Globus pallidus (tissue), 1 donor: ENCODE results near the gene ZBTB20.

Source experiments
- DNase-seq: peaks from one replicate; pipeline ENCODE4 v3.0.0-alpha.2; 2015; ENCODE audit warnings: low spot score

ZBTB20 gene

DNA sequence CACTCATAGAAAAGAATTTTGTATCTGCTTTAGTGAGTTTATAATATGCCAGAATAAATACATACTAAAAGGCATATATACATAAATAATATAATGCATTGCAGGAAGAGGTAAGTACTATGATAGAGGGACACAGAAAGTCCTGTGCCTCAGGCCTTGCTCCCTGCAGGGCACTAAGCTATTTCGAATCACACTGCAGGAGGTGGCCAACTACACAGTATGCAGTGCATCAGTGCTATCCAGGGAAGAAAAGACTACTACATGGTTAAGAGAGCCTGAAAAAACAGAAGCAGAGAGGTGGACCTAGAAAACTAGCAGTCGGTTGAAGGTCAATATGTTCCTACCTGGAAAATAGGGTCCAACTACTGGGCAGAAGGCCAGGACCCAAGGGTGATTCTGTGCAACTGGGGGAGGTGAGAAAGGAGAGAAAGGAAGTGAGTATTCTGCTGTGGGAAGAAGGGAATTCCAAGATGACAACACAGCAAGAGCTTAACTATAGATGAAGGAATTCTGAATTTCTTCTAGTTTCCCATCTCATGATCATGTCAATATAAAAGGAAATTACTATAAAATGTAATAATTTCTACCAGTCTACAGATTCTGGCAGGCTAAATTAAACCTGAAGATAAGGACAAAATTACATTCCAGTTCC is 218.0 kb downstream of the ZBTB20 start:
- no peak for DNase-seq

- DNase-seq = no peak
These were observed 242.5 kb downstream of the ZBTB20 start for GRCh38 chr3:114904633-114905032.

DNA sequence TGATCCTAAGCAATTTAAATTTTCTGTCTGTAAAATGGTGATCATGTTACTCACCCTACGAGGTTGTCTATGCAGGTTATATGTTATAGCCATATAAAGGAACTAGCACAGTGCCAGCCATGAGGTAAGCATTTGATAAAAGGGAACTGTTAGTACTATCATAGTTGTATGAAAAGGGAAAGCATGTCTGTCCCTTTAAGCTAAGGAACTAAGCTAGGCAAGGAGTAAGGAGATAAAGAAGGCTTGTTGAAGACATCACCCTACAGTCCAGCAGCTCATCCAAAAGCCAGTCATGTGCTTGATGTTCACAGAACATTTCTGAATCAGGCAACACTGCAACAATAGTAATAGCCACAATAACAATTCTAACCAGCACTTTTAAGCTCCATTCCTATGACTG is 243.9 kb downstream of the ZBTB20 start:
- peak; percentile 72 for DNase-seq

DNA sequence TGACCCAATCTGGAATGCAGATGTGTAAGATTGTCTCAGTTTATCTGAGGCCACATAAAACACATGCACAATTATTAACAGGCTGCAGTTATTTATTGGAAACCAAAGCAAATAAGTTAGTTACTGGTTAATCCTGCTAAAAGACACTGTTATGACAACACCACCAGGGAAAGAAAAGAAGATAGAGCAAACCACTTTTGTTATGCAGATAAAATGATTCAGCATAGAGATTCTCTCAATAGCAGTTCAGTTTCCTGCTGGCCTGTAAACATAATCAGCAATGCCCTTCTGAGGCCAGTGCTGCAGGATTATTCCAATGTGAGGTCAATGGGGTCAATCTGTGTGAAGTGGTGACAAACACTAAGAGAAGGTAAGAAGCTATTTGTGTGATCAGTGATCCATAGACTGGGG is 244.4 kb downstream of the ZBTB20 start:
- DNase-seq = peak; percentile 48

- DNase-seq = no peak
These were observed 246.2 kb downstream of the ZBTB20 start for GRCh38 chr3:114900908-114901307.

- peak; percentile 49 for DNase-seq
These were observed 247.7 kb downstream of the ZBTB20 start for GRCh38 chr3:114899186-114899931.

DNA sequence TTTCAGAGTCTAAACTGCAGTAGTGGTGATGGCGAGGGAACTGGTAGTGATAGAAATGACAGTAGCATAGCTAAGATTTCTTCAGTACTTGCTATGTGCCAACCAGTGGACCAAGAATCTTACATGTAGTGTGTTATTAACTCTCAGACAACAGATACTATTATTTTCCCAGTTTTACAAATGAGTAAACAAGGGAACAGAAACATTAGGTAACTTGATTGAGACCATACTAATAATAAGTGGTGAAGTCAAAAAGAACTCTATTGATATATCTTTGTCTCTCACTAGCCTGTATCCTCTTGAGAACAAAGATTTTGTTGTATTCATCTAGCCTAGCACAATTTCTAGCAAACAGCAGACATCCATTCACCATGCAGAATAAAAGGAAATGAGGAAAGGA is 250.1 kb downstream of the ZBTB20 start:
- DNase-seq = peak; percentile 81

- no peak for DNase-seq
These were observed 253.7 kb downstream of the ZBTB20 start for GRCh38 chr3:114893361-114893760.

GRCh38 chr3:114892880-114893279 is 254.2 kb downstream of the ZBTB20 start:
- no peak for DNase-seq

DNA sequence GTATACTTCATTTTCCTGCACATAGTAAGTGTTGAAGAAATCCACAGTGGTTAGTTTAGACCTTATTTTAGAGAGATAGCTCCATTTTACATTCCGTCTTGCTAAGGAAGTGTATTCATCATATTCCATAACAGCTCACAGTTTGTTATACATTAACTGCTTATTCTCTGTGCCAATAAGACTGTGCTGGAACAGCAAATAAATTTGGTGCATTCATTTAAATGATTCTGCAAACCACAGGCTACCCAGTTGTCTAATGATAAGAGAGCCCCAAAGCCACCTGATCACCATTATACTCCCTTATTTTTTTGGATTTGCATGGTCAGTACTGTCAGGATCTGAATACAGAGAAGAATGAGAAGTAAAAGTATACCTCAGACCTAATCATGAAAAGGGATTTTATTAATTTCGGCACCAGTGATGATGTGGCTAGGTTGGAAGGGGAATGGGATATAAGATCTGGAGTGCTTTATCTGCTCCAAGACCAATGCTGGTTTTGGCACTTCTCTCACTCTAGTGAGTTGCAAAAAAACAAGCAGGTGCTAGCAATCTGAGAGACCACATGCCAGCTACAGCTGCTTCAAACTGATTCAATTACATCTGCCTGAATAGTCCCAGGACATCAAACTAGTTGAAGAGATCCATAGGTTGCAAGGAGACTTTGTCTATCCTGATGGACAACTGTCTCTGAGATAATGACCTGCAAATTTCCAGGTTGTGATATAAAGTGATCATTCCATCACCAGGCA is 254.8 kb downstream of the ZBTB20 start:
- DNase-seq = no peak

- no peak for DNase-seq
These were observed 259.3 kb downstream of the ZBTB20 start for GRCh38 chr3:114887806-114888205.

DNA sequence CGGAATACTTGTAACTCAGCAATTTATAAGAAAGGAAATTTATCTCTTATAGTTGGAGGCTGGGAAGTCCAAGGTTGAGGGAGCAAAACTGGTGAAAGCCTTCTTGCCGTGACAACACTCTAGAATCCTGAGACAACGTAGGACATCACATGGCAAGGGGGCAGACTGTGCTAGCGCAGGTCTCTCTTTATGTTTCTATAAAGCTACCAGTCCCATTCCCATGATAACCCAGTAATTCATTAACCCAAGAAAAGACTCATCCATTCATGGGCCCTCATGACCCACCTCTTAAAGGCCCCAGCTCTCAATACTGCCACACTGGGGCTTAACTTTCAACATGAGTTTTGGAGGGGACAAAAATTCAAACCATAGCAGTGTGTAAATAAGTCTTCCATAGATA is 260.2 kb downstream of the ZBTB20 start:
- no peak for DNase-seq

DNA sequence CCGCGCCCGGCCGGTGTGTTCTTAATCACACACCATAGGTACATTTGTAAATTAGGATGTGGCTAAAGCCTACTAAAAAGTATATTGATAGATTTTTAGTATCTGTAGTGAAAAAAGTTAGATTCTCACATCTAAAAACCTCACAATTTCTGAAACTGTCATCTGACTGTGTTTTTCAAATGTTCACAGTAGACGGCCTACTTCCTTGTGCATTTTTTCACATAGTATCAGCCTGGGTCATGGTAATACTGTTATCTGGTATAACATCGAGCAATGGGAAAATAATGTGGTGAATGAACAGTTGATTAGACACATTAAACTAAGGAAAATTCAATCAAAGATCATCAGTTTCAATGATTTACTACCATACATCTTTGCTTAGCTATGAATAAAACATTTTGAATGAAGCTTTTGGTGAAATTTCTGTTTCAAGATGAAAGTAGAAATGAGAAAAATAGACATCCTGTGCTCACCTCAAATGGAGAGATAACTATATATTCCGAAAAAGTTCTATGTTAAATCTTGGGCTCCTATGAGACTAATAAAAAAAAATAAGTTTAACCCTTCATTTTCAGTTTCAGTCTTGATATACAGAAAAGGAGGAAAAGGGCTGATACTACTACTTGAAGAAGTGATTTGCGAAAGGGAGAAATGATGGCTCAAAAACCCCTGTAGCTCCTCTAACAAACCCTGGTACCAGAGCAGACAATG is 262.7 kb downstream of the ZBTB20 start:
- DNase-seq = no peak

- no peak for DNase-seq
These were observed 267.0 kb downstream of the ZBTB20 start for GRCh38 chr3:114880078-114880477.

DNA sequence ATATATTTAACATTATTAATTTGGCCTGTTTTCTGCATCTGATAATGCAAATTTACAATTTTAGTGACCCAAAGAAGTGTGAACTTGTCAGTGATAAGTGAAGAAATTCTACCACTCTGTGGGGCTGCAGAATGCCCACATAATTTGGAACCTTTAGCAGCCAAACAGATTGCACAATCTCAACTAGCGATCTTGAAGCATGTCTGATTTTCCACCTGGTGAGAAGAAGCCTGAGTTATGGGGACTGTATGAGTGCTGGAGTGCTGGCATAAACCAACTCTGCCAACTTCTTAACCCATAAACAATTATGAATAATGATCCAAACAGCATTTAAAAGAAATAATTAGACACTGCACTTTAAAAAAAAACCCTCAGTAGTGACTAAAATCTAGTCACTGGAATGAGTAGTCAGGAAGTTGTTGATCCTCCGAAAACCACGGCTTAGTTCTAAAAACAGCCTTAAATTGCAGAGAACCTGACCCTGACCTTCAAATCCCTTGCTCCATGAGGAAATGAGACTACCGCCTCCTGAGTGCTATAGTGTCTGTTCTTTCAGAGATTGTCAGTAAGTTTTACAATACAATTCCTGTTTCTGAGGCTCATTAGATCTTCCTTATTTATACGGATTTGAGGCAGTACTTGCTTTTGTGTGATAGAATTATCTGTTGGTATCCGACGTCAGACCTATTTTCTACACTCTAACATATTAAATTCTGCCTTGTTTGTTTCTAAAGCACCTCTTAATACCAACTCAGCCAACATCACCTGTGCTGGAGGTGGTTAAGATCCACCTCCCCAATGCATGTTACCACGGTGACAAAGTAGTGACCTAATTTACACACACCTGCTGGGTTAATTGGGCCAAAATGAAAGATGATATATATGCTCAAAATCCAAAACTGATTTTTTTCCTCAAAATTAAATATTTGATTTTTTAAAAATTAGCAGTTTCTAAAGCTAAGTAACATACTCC is 267.7 kb downstream of the ZBTB20 start:
- no peak for DNase-seq

- no peak for DNase-seq
These were observed 268.8 kb downstream of the ZBTB20 start for GRCh38 chr3:114878114-114878839.

DNA sequence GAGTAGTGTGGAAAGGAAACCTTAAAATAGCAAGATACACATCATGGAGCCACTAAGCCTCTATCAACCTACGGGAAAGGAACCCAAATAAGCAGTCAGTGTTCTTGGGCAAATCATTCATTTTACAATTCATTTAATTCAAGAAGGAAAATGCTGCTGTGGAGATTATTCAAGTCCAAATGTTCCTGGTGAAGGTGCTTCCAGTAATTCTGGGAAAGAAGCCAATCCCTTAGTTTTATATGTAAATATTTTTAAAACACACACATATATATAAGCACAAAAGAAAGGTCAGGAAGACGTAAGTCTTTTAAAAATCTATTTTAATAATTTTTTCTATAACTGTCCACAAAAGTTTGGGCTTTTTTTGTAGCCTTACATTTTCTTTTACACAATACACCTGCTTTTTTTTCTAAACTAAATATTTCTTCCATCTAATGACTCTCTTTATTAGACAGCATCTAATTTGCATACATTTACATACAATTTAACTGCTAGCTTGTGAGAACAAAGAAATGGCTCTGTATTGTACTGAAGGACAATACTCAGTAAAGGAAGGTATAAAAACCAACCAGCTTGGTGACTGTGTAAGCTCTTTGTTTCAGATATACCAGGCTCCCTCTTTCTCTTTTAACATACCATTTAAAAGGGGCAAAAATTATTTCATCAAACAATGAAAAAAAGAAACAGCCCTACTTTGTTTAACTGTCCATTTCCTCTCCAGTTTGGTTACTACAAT is 269.5 kb downstream of the ZBTB20 start:
- DNase-seq = peak; percentile 87

DNA sequence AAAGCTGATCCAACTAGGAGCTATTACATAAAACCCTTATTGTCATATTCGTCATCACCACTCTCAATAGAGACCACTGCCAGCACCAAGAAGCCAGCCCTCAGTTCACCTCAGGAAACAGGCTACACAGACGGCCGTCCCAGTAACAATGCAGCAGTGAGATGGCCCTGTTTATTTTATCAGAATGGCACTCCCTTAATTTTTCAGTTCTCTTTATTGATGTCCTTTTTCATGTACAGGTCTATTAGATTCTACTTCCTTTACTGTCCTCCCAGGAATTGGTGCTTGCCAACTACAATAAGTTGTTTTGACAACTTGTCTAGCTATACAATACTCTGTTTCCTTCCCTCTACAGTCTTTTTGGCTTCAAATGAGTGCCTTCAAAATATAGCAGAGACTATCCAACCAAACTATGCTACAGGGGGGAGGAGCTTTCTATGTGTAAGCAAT is 272.5 kb downstream of the ZBTB20 start:
- no peak for DNase-seq

GRCh38 chr3:114873591-114873990 is 273.5 kb downstream of the ZBTB20 start:
- DNase-seq = no peak

DNA sequence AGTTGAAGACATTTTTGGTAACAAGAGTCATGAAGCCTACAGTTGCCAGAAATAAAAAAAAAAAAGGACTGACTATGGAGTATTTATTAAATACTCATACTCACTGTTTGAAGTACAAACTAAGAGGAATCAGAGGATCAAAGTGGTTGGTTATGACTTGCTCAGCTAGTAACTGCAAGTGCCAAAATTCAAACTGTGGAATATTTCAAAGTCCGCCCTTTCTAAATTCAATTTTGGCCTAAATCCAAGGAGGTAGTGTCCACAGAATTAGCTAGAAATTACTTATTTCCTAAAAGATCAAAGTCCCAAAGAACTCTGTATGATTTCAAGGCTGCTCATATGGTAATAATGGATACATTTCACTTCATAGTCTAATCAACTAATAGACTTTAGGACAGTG is 274.5 kb downstream of the ZBTB20 start:
- DNase-seq = no peak
